ENCODE measurements around the gene SFSWAP.
"Not testable (repeated sequence)": the region's sequence is repeated elsewhere in the genome, so short reads cannot be mapped to it uniquely, and the experiment has no call there.

The SFSWAP gene

GRCh38 chr12:131679816-131680215 is 31.1 kb upstream of the SFSWAP start:
- not testable (repeated sequence) for DNase-seq (ENCODE audit: low read depth in 2 of 2)

DNA sequence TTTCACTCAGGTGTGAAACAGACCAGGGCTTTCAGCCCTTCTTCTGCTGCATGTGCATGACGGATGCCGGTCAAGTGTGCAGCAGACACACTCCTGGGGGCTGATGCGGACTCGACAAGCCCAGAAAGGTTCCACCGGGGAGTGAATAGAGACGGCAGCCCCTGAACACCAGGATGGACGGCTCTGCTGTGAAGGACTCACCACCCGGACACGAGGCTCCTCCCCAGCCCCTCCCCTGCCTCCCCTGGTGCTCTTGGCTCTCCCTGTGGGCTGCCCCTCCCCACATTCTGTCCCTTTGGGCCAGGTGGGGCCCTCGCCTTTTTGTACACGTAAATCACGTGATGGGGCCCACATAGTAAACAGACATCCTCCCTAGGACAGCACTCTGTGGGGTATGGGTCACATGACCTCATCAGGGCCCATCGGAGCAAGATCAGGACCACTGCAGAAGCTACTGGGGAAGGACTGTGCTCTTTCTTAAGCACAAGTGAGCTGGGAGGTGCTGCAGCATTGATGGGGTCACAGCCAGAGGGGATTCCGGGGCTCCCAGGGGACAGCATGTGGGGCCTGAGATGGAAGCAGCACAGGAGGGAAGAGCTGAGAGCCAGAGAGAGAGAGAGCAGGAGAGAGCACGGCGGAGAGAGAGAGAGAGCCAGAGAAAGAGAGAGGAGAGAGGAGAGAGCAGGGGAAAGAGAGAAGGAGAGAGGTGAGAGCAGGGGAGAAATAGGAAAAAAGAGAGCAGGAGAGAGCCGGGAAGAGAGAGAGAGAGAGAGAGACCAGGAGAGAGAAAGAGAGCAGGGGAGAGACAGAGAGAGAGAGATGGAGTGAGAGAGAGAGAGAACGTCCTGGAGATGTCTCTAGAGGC is 30.3 kb upstream of the SFSWAP start:
- not testable (repeated sequence) for DNase-seq (ENCODE audit: low read depth in 2 of 2)

DNA sequence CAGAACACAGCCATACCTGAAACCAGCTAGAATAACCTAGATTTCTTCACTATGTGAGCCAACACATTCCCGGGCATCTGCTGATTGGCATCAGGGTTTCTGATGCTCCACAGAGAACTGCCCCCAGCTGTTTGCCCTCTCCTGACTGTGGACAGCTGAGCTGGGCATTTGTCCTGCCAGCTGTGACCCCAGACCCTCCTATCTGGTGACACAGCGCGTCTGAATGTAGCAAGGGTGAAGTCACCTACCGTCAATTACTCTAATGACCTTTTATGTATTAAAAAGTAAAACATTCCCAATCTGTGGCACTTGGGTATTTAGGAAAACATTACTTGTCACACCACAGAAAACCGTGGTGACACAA is 29.7 kb upstream of the SFSWAP start:
- DNase-seq (ENCODE audit: low read depth in 2 of 2), result no peak

GRCh38 chr12:131681746-131682509 is 29.0 kb upstream of the SFSWAP start:
- DNase-seq (ENCODE audit: low read depth in 2 of 2), result not testable (repeated sequence)

- DNase-seq (ENCODE audit: low read depth in 2 of 2), result no peak
Observed at GRCh38 chr12:131682510-131682895, 28.4 kb upstream of the SFSWAP start.

GRCh38 chr12:131683266-131684014 is 27.4 kb upstream of the SFSWAP start:
- no peak for DNase-seq (ENCODE audit: low read depth in 2 of 2)

GRCh38 chr12:131684015-131684725 is 26.7 kb upstream of the SFSWAP start:
- DNase-seq (ENCODE audit: low read depth in 2 of 2), result no peak

DNA sequence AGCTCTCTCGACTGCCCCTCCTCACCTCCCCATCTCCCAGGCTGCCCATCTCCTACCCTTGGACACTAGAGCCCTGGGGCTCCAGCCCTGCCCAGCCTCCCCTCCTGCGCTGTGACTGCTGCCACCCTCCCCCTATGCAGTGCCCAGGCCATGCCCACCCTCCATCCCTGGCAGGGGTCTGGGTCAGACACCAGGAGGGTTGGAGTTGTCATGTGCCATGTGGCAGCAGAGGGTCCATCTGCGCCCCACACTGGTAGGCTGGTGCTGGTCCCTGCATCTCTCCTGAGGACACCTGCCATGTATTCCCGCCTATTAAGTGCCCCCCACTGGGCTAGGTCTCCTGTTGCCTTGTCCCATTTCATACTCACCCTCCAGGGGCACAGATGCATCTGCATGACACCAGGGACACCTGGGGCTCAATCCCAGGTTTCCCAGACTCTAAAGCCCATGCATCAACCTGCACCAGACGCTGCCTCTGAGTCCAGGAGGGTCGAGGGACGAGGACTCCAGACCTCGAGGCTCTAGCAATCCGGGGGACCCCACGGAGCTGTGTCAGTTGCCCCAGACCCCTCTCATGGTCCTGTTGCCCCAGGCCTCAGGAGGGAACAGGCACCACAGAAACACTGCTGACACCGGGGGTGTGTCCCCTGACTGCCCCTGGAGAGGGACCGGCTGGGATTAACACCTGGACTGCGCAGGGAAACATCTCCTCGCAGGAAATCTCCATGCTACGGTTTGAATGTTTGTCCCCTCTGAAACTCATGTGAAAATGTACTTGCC is 23.4 kb upstream of the SFSWAP start:
- DNase-seq (ENCODE audit: low read depth in 2 of 2), result no peak

GRCh38 chr12:131688131-131688844 is 22.6 kb upstream of the SFSWAP start:
- DNase-seq (ENCODE audit: low read depth in 2 of 2), result no peak

DNA sequence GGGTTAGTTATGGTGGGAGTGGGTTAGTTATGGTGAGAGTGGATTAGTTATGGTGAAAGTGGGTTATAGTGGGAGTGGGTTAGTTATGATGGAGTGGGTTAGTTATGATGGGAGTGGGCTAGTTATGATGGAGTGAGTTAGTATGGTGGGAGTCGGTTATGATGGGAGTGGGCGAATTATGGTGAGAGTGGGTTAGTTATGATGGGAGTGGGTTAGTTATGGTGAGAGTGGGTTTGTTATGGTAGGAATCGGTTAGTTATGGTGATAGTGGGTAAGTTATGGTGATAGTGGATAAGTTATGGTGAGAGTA is 22.1 kb upstream of the SFSWAP start:
- no peak for DNase-seq (ENCODE audit: low read depth in 2 of 2)

DNA sequence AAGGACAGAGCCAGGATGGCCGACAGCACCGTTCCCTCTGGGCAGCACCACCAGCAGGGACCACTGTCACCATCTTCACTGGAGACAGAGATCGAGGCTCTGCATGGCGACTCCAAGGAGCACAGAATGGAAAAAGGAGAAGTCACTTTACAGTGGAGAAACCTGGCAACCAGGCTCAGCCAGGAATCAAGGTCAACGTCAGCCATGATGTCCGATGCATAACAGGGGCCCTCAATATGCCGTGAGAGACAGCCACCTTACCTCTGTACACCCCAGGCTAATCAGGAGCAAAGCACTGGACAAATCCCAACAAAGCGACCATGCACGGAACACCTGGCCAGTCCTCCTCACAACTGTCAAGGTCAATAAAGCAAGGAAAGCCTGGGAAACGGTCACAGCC is 20.6 kb upstream of the SFSWAP start:
- DNase-seq (ENCODE audit: low read depth in 2 of 2), result no peak

- DNase-seq (ENCODE audit: low read depth in 2 of 2), result no peak
Observed at GRCh38 chr12:131692431-131692830, 18.5 kb upstream of the SFSWAP start.

GRCh38 chr12:131693149-131693548 is 17.7 kb upstream of the SFSWAP start:
- no peak for DNase-seq (ENCODE audit: low read depth in 2 of 2)

DNA sequence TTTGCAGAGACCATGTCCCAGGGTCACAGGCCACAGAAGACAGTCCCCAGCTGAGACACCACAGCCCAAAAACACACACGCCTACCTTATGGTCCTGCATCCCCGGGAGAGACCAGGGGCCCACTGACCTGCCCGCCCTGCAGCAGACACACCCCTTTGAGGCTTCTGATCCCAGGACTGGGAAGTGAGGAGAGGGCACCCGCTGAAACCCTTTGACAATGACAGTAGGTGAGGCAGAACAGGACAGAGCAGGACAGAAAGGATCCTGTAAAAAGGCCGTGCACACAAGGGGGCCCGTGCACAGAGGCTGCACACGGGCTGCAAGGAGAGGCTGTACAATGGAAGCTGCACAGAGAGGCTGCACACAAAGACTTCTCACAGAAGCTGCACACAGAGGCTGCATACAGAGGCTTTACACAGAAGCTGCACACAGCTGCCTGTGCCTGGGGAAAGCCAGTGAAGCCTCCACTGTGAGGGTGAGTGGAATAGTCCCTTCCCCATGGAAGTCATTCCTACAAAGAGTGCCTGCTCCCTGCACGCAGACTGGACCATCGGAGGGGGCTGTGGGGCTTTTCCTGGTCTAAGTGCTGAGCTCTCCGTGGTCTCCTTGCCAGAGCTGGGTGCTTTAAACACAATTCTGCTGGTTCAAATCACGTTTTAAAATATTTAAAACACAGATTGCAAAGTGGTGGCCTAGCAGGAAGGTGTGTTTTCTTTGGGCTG is 16.6 kb upstream of the SFSWAP start:
- no peak for DNase-seq (ENCODE audit: low read depth in 2 of 2)

GRCh38 chr12:131695968-131696367 is 14.9 kb upstream of the SFSWAP start:
- DNase-seq (ENCODE audit: low read depth in 2 of 2), result no peak

DNA sequence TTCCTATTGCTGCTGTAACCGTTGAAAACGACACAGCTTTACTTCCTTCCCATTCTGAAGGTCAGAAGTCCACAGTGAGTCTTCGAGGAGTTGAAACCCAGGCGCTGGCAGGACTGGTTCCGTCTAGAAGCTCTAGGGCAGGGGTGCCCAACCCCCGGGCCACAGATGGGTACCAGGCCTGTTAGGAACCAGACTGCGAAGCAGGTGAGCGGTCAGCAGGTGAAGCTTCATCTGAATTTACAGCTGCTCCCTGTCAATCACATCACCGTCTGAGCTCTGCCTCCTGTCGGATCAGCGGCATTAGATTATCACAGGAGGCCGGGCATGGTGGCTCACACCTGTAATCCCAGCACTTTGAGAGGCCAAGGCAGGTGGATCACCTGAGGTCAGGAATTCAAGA is 12.6 kb upstream of the SFSWAP start:
- no peak for DNase-seq (ENCODE audit: low read depth in 2 of 2)

DNA sequence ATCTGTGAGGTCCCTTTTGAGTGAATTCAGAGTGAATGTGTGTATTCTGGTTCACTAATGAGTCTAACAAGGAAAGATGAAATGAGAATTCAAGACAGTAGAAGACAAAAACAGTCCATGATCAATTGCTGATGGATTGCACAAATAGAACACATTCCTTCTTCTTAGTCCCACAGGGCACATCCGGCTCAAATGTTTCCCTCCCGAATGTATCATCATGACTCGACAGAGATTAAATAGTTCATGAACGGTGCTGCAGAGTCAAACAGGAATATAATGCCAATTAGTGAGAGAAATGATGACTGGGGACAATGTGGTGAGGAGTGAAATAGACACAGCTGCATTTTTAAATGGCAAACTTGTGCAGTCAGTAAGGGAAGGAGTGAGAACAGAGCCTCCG is 11.5 kb upstream of the SFSWAP start:
- no peak for DNase-seq (ENCODE audit: low read depth in 2 of 2)

- DNase-seq (ENCODE audit: low read depth in 2 of 2), result no peak
Observed at GRCh38 chr12:131700271-131700670, 10.6 kb upstream of the SFSWAP start.

GRCh38 chr12:131701705-131702572 is 9.0 kb upstream of the SFSWAP start:
- DNase-seq (ENCODE audit: low read depth in 2 of 2), result no peak
